ENCODE data around the gene PDZD4. TPM values are rescaled to one million over a fixed set of nuclear protein-coding genes. Genes with fewer than 3 reads are reported as not detected.

Gene PDZD4
- total RNA-seq, 5 donors from 2014 or later (not counting 1 experiment from before 2014, with no cell fraction given) = 3.7 to 51.3 (median 9.0) TPM

- Mint-ChIP-seq H3K4me3 (no peak overlapping the region), H3K9me3 (no peaks in the 10 kb centered on the region), H3K36me3 (no peaks in the 10 kb centered on the region), H3K27ac (no peak overlapping the region), H3K4me1 (no peaks in the 10 kb centered on the region), H3K27me3 (peaks cover 0 to 11% of the 10 kb centered on the region in 2 donors)
- WGBS (ENCODE audit: insufficient coverage) = 97% methylated on average over 10 of the region's 28 CpGs
- H3K9me3 ChIP-seq = no peaks in the 10 kb centered on the region
- H3K27ac ChIP-seq (ENCODE audit: low read length) = no peak overlapping the region
- DNase-seq (no peak), ATAC-seq (replicated peaks in 1 of 4) (no peak)
- CTCF ChIA-PET = interaction anchor here in 1 of 2 donors (1.0 kb wide), 1 partner anchor 13 kb away, joined by 3 read pairs; no protein-coding TSS in a partner anchor
- no peaks in the 10 kb centered on the region for H3K27me3 ChIP-seq (replicated peaks in 1 of 2; ENCODE audit: control insufficient read depth in 2 of 2, extremely low read depth in 1 of 2, insufficient read depth in 2 of 2, low read length in 1 of 2)
- no peaks in the 10 kb centered on the region for H3K36me3 ChIP-seq (ENCODE audit: control insufficient read depth in 2 of 2, extremely low read depth in 1 of 2, insufficient read depth in 1 of 2, low read length in 1 of 2)
- no peaks in the 10 kb centered on the region for H3K4me1 ChIP-seq (ENCODE audit: control insufficient read depth in 1 of 2, extremely low read depth in 1 of 2, insufficient read depth in 2 of 2, low read length in 2 of 2)
- no peak overlapping the region for H3K4me3 ChIP-seq (ENCODE audit: control insufficient read depth in 1 of 2, extremely low read depth in 1 of 2, low read length in 1 of 2)
- POLR2A ChIA-PET = no interaction called here
Measured at GRCh38 chrX:153806999-153807575, 23.3 kb downstream of the PDZD4 start.

- no peaks in the 10 kb centered on the region for H3K9me3 Mint-ChIP-seq
- H3K4me3 ChIP-seq (ENCODE audit: control insufficient read depth in 1 of 2, extremely low read depth in 1 of 2, low read length in 1 of 2) = no peak overlapping the region
- POLR2A ChIA-PET = no interaction called here
- no peak overlapping the region for H3K27ac ChIP-seq (ENCODE audit: low read length)
- CTCF ChIA-PET = no interaction called here
- ATAC-seq (replicated peaks in 1 of 4) (no peak), DNase-seq (no peak)
- WGBS (ENCODE audit: insufficient coverage) = 93% methylated on average over 10 of the region's 13 CpGs
- no peaks in the 10 kb centered on the region for H3K36me3 Mint-ChIP-seq
- H3K36me3 ChIP-seq (ENCODE audit: control insufficient read depth in 2 of 2, extremely low read depth in 1 of 2, insufficient read depth in 1 of 2, low read length in 1 of 2) = no peaks in the 10 kb centered on the region
- H3K4me3 Mint-ChIP-seq = no peak overlapping the region
- peaks cover 0 to 3% of the 10 kb centered on the region in 2 donors for H3K27me3 Mint-ChIP-seq
- H3K4me1 ChIP-seq (ENCODE audit: control insufficient read depth in 1 of 2, extremely low read depth in 1 of 2, insufficient read depth in 2 of 2, low read length in 2 of 2) = no peaks in the 10 kb centered on the region
- H3K27ac Mint-ChIP-seq = no peak overlapping the region
- no peaks in the 10 kb centered on the region for H3K9me3 ChIP-seq
- no peaks in the 10 kb centered on the region for H3K4me1 Mint-ChIP-seq
- no peaks in the 10 kb centered on the region for H3K27me3 ChIP-seq (replicated peaks in 1 of 2; ENCODE audit: control insufficient read depth in 2 of 2, extremely low read depth in 1 of 2, insufficient read depth in 2 of 2, low read length in 1 of 2)
Measured at GRCh38 chrX:153805436-153805835, 24.9 kb downstream of the PDZD4 start.

DNA sequence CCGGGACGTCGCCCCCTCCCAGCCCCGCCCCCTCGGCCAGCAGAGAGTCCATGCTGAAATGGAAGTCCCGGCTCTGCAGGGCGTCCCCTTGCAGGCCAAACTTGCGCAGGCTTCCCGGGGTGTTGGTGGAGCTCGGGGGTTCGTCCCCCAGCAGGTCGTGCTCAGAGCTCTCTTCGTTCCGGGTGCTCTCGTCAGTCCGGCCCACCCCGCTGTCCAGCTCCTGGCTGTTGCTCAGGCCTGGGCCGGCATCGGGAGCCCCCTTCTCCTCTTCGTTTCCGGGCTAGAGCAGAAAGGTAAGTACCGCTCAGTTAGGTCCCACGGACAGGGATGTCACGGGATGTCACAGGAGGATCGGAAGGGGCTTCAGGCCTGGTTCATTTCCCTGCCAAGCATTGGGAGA lies 25.7 kb downstream of the PDZD4 start:
- ATAC-seq (replicated peaks in 1 of 4) = no peak
- H3K27ac ChIP-seq (ENCODE audit: low read length) = no peak overlapping the region
- no peaks in the 10 kb centered on the region for H3K27me3 ChIP-seq (replicated peaks in 1 of 2; ENCODE audit: control insufficient read depth in 2 of 2, extremely low read depth in 1 of 2, insufficient read depth in 2 of 2, low read length in 1 of 2)
- no peaks in the 10 kb centered on the region for H3K9me3 ChIP-seq
- Mint-ChIP-seq H3K27ac (no peak overlapping the region), H3K4me1 (no peaks in the 10 kb centered on the region), H3K4me3 (no peak overlapping the region), H3K36me3 (no peaks in the 10 kb centered on the region), H3K27me3 (no peaks in the 10 kb centered on the region), H3K9me3 (no peaks in the 10 kb centered on the region)
- H3K4me1 ChIP-seq (ENCODE audit: control insufficient read depth in 1 of 2, extremely low read depth in 1 of 2, insufficient read depth in 2 of 2, low read length in 2 of 2) = no peaks in the 10 kb centered on the region
- ChIA-PET POLR2A (no interaction called here), CTCF (no interaction called here)
- no peak for DNase-seq
- no peaks in the 10 kb centered on the region for H3K36me3 ChIP-seq (ENCODE audit: control insufficient read depth in 2 of 2, extremely low read depth in 1 of 2, insufficient read depth in 1 of 2, low read length in 1 of 2)
- no peak overlapping the region for H3K4me3 ChIP-seq (ENCODE audit: control insufficient read depth in 1 of 2, extremely low read depth in 1 of 2, low read length in 1 of 2)
- WGBS (ENCODE audit: insufficient coverage) = 91% methylated on average over 8 of the region's 25 CpGs

GRCh38 chrX:153804100-153804595 lies 26.2 kb downstream of the PDZD4 start:
- Histone ChIP-seq H3K36me3 (ENCODE audit: control insufficient read depth in 2 of 2, extremely low read depth in 1 of 2, insufficient read depth in 1 of 2, low read length in 1 of 2) (peaks cover 0 to 2% of the 10 kb centered on the region in 2 donors), H3K4me3 (ENCODE audit: control insufficient read depth in 1 of 2, extremely low read depth in 1 of 2, low read length in 1 of 2) (no peak overlapping the region), H3K27ac (ENCODE audit: low read length) (no peak overlapping the region), H3K9me3 (no peaks in the 10 kb centered on the region), H3K27me3 (replicated peaks in 1 of 2; ENCODE audit: control insufficient read depth in 2 of 2, extremely low read depth in 1 of 2, insufficient read depth in 2 of 2, low read length in 1 of 2) (no peaks in the 10 kb centered on the region), H3K4me1 (ENCODE audit: control insufficient read depth in 1 of 2, extremely low read depth in 1 of 2, insufficient read depth in 2 of 2, low read length in 2 of 2) (no peaks in the 10 kb centered on the region)
- no peaks in the 10 kb centered on the region for H3K9me3 Mint-ChIP-seq
- no peaks in the 10 kb centered on the region for H3K27me3 Mint-ChIP-seq
- POLR2A ChIA-PET = no interaction called here
- H3K27ac Mint-ChIP-seq = no peak overlapping the region
- 98% methylated on average over 15 of the region's 34 CpGs for WGBS (ENCODE audit: insufficient coverage)
- CTCF ChIA-PET = no interaction called here
- DNase-seq (no peak), ATAC-seq (replicated peaks in 1 of 4) (no peak)
- no peak overlapping the region for H3K4me3 Mint-ChIP-seq
- no peaks in the 10 kb centered on the region for H3K36me3 Mint-ChIP-seq
- H3K4me1 Mint-ChIP-seq = no peaks in the 10 kb centered on the region

DNA sequence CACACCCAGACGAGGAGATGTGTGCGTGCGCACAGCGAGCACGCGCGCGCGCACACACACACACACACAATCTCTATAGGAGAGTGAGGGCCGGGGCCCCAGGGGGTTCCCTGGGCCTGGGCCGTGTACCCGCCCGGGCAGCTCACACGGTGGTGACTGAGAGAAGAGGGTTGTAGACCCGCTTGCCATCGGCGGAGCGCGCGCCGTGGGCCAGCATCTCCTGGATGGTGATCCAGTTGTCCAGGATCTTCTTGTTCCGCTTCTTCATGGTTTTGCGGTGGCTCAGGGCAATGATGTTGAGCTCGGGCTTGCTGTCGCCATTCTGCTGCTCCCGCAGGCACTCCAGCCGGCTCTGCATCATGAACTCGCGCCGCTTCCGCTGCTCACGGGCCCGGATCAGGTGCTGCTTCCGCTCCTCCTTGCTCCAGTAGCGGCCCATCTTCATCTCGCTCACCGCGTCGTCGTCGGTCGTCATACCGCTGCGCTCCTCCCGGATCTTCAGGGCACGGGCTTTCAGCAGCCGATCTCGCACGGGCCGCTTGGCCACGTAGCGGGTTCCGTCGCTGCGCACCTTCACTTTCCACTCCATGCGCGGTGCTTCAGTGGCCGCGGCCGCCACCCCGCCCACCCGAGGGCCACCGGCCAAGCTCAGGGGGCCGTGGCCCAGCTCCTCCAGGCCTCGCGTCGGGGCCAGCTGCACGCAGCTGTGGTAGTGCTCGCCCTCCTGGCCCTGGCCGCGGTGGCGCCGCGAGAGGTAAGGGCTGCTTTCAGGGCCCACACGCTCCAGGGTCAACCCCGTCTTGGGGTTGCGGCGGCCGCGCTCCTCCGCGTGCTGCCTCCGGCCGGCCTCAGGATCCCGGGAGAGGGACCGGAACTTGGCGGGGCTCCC lies 26.9 kb downstream of the PDZD4 start:
- Histone ChIP-seq H3K27me3 (replicated peaks in 1 of 2; ENCODE audit: control insufficient read depth in 2 of 2, extremely low read depth in 1 of 2, insufficient read depth in 2 of 2, low read length in 1 of 2) (no peaks in the 10 kb centered on the region), H3K4me3 (ENCODE audit: control insufficient read depth in 1 of 2, extremely low read depth in 1 of 2, low read length in 1 of 2) (no peak overlapping the region), H3K36me3 (ENCODE audit: control insufficient read depth in 2 of 2, extremely low read depth in 1 of 2, insufficient read depth in 1 of 2, low read length in 1 of 2) (peaks cover 0 to 2% of the 10 kb centered on the region in 2 donors), H3K9me3 (no peaks in the 10 kb centered on the region), H3K4me1 (ENCODE audit: control insufficient read depth in 1 of 2, extremely low read depth in 1 of 2, insufficient read depth in 2 of 2, low read length in 2 of 2) (no peaks in the 10 kb centered on the region), H3K27ac (ENCODE audit: low read length) (no peak overlapping the region)
- Mint-ChIP-seq H3K4me3 (no peak overlapping the region), H3K27me3 (no peaks in the 10 kb centered on the region), H3K9me3 (no peaks in the 10 kb centered on the region), H3K4me1 (no peaks in the 10 kb centered on the region), H3K27ac (no peak overlapping the region), H3K36me3 (no peaks in the 10 kb centered on the region)
- ChIA-PET POLR2A (no interaction called here), CTCF (no interaction called here)
- WGBS (ENCODE audit: insufficient coverage) = 97% methylated on average over 49 of the region's 87 CpGs
- no peak for DNase-seq
- ATAC-seq (replicated peaks in 1 of 4) = no peak

DNA sequence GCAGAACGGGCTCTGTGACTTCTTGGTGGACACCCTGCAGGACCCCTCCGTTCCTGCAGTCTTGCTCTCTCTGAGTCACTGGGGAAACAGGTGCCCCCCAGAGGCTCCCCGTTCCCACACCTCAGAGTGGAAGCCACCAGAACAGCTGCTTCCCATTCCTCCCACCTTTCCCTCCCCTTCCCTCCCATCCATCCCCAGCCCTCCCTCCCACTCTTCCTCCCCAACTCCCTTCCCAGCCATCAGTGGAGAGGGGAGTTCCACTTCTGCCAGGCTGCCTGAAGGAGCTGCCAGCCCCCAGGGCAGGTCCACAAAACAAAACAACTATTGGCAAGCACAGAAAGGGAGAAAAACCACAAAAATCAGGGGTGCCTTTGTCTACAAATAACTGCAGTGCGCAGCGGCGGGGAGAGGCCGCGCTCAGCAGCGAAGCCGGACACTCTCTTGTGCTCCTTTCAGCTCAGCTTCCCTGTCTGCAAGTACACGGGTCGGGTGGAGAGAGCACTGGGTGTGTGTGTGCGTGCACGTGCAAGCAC lies 27.8 kb downstream of the PDZD4 start:
- H3K4me3 Mint-ChIP-seq = no peak overlapping the region
- no peaks in the 10 kb centered on the region for H3K36me3 Mint-ChIP-seq
- no peak for DNase-seq
- H3K4me1 Mint-ChIP-seq = peaks cover 0 to 1% (median 0%) of the 10 kb centered on the region in 3 donors
- H3K27me3 ChIP-seq (replicated peaks in 1 of 2; ENCODE audit: control insufficient read depth in 2 of 2, extremely low read depth in 1 of 2, insufficient read depth in 2 of 2, low read length in 1 of 2) = no peaks in the 10 kb centered on the region
- H3K36me3 ChIP-seq (ENCODE audit: control insufficient read depth in 2 of 2, extremely low read depth in 1 of 2, insufficient read depth in 1 of 2, low read length in 1 of 2) = peaks cover 0 to 2% of the 10 kb centered on the region in 2 donors
- ChIA-PET CTCF (no interaction called here), POLR2A (no interaction called here)
- WGBS (ENCODE audit: insufficient coverage) = 49% methylated on average over 4 of the region's 14 CpGs
- no peak for ATAC-seq (replicated peaks in 1 of 4)
- no peaks in the 10 kb centered on the region for H3K9me3 ChIP-seq
- no peaks in the 10 kb centered on the region for H3K9me3 Mint-ChIP-seq
- H3K27ac ChIP-seq (ENCODE audit: low read length) = no peak overlapping the region
- peaks cover 0 to 1% of the 10 kb centered on the region in 2 experiments for H3K4me1 ChIP-seq (ENCODE audit: control insufficient read depth in 1 of 2, extremely low read depth in 1 of 2, insufficient read depth in 2 of 2, low read length in 2 of 2)
- H3K27me3 Mint-ChIP-seq = no peaks in the 10 kb centered on the region
- no peak overlapping the region for H3K27ac Mint-ChIP-seq
- no peak overlapping the region for H3K4me3 ChIP-seq (ENCODE audit: control insufficient read depth in 1 of 2, extremely low read depth in 1 of 2, low read length in 1 of 2)
